HG03060 (cell line): ENCODE measurements around the gene ADGRG3.

ENCODE experiments used
- ATAC-seq: cut with Tn5 transposase; IDR thresholded peaks from one replicate; pipeline ENCODE4 v1.9.1; 2021; ENCODE audit warnings: low read depth, moderate number of reproducible peaks; ENCODE audit not compliant: unreplicated experiment

Gene ADGRG3

DNA sequence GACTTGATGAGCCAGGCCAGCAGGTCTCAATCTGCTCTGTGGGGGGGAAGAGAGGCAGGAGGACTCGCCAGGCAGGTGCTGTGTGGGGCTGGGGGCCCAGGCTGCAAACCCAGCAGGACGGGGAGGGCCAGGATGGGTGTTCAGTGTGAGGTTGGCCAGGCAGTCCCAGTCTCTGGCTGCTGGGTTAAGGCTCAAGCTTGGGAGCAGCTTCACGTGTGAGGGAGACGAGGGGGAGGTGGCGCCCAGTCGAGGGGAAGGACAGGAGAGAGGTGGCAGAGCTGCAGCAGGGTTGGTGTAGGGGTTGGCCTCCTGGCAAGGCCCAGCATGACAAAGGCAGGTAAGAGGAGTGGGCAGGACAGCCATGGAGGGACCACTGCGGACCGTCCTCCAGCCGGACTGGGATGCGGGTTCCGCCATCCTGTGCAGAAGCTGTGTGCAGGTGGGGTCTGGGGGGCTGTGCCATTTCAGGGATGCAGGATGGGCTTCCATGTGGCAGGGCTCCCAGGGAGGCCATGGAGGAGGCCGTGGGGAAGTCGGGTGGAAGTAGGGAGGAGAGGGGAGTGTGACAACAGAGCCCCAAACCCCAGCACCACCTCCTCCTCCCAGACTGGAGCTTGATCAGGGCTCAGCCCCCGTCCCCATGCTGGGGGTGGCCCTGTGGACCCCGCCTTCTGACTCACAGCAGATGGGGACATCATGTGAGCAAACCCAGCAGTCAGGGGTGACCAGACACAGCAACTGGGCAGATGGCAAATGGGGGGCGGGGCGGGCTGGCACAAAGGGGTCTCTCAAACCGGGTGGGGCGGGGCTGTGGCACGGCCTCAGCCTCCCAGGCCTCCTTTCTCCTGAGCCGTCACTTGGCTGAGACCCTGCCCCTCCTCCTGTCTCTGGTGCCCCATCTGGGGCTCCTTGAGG, 36.9 kb upstream of the ADGRG3 start:
- no peak for ATAC-seq

DNA sequence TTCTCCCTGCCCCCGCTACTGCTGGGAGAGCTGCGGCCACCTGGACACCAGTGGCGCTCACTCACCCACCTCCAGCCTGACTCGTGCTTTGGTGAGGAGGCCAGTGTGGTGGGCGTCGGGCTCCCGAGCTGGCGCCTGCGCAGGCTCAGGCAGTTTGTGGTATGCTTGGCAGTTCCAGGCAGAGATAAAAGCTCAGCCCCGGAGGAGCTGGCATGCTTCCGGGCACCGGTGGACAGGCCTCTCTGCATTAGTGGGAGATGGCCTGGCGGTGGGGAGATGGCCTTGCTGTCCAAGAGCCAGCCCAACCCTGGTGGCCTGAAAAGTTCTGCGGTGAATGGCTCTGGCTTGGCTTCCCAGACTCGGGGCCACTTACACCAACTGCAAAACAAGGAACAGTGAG, 35.5 kb upstream of the ADGRG3 start:
- no peak for ATAC-seq

- no peak for ATAC-seq
These were observed 34.6 kb upstream of the ADGRG3 start for GRCh38 chr16:57633383-57634064.

DNA sequence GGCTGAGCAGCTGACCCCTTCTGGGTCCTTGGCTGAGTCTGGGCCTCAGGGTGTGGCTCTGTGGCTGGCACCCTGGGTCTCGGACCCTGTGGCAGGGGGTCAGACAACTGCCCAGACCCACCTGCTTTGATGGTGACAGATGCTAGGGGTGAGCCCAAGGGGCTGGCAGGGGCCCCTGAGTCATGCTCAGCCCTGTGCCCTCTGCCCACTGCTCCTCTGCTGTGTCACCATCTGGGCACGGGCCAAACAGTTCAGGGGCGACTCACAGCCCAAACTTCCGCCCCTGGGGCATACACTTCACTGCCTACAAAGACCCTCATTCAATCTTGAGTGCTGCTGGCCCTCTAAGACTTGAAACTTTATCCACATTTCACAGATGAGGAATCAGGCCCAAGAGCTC, 33.9 kb upstream of the ADGRG3 start:
- no peak for ATAC-seq

GRCh38 chr16:57635266-57636097, 32.6 kb upstream of the ADGRG3 start:
- ATAC-seq = no peak

GRCh38 chr16:57636184-57636583, 31.9 kb upstream of the ADGRG3 start:
- ATAC-seq = no peak

GRCh38 chr16:57637020-57637419, 31.1 kb upstream of the ADGRG3 start:
- ATAC-seq = no peak

GRCh38 chr16:57637424-57637823, 30.7 kb upstream of the ADGRG3 start:
- no peak for ATAC-seq

DNA sequence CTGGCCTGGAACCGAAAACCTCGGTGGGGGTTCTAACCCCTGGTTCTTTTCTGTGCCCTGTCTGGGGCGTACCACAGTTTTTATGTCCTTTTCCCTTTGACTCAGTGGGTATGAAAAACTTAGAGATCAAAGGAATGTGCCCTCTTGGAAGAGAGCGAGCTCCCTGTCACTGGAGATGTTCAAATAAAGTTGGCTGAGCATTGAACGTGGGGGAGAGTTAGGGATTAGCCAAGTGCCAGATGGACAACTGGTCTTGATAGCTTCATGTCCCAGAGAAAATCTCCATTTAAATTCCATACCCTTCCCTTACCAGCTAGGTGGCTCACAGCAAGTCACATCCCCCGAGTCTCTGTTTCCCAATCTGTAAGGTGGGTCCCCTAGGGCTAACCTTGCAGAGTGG, 30.1 kb upstream of the ADGRG3 start:
- no peak for ATAC-seq

DNA sequence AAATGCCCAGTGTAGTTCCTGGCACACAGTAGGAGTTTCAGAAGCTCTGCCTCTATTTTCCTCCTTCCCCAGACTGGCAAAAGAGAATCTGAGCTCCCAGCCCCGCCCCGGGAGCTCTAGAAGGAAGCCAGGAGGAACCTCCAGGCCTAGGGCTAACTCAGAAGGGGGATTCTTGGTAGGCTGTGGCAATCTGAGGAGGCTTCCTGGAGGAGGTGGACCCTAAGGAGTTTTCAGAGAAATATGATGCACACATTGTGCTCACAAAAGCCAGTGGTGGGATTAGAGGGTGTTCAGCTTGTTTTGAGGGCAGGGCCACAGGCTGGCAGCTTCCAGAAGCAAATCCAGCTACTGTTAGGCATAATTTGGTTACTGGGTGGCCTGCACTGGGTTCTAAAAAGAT, 29.7 kb upstream of the ADGRG3 start:
- ATAC-seq = no peak

DNA sequence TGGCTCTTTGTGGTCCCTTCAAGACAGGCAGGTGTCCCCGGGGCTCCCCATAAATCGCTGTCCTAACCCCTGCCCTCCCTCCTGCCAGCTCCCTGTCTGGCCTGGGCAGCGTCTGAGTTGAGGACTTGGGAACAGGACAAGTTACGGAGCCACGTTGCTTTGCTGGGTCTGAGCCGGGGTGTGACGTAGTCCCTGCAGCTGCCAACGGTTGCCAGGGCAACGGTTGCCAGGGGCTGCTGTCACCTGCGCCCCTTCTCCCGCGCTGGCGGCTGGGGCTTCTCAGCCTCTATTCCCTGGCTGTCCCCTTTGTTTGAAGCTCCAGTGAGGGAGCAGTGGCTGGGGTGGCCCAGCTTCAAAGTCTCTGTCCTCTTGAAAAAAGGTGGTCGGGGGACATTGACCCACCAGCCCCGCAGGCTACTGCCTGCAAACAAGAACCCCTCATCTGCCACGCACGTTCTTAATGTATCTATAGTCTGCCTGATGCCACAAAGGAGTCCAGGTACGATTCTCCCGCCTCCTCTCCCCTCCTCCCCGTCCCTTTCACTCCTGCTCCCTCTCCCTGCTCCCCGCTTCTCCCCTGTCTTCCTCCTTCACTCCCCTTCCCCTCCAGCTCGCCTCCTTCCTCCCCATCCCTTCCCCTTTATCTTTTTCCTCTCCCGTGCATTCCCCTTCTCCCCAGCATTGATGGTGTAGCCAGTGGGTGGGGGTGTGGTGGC, 28.8 kb upstream of the ADGRG3 start:
- ATAC-seq = no peak

DNA sequence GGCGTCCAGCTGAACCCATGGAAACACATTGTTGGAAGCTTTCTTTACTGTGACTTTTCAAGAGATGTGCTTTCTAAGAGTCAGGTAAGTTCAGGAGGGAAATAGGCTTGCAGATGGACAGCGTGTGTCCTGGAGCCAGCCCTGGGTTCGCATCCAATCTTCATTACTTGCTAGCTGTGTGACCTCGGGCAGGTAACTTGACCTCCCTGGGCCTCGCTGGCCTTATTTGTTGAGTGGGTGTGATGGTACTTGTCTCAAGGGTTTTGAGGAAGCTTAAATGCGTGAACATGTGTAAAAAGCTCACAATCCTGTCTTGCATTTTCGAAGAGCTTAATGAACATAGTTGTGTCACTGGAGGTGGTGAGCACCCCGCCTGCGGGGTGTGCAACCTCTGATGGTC, 27.9 kb upstream of the ADGRG3 start:
- ATAC-seq = no peak

DNA sequence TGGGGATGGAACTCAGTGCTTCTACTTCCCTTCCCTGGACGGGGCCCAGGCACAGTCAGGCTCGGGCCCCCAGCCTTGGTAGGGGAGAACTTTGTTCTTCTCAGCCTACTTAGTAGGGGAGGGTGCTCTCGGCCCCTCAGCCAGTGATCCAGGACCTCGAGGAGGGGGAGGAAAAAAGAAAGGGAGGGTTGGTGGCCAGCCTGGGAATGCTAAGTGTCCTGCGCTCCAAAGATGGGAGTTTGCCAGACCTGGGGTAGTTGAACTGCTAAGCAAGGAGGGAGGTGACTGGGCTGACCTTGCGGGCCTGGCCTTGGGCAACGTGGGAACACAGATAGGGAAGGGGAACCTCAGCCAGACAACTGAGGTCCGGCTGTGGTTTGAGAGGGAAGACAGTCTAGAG, 27.5 kb upstream of the ADGRG3 start:
- no peak for ATAC-seq

- no peak for ATAC-seq
These were observed 25.7 kb upstream of the ADGRG3 start for GRCh38 chr16:57642160-57643135.

- no peak for ATAC-seq
These were observed 24.8 kb upstream of the ADGRG3 start for GRCh38 chr16:57643147-57643874.

DNA sequence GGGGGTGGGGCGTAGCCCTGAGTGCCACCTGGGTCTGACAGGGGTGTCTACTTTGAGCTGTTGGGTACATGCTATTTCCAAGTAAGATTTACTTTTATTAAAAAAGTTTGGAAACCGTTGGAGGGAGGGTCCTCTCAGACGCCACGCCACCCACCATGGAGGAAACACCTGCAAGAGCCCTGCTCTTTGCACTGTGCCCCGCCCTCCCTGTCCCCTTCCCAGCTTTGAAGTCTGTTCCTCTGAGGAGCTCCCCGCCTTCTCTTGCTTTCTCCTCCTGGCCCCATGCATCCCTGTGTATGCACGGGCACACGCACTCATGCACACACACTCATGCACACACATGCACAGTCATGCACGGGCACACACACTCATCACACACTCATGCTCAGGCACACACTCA, 24.2 kb upstream of the ADGRG3 start:
- no peak for ATAC-seq

DNA sequence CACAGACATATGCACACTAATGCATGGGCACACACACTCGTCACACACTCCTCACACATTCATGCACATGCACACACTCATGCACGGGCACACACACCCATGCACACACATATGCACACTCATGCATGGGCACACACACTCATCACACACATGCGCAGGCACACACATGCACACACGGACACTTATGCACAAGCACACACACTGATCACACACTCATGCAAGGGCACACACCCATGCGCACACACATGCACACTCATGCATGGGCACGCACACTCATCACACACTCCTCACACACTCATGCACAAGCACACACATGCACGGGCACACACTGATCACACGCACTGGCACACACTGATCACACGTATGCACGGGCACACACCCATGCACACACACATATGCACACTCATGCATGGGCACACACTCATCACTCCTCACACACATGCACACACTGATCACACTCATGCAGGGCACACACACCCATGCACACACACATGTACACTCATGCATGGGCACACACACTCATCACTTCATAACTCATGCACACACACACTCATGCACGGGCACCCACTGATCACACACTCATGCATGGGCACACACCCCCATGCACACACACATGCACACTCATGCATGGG, 23.6 kb upstream of the ADGRG3 start:
- ATAC-seq = no peak

- no peak for ATAC-seq
These were observed 22.9 kb upstream of the ADGRG3 start for GRCh38 chr16:57645169-57645568.
